K562 (cell line): ENCODE results near the gene SLC26A2. TPM values are rescaled to one million over a fixed set of nuclear protein-coding genes. Genes with fewer than 3 reads are reported as not detected.
A peak's percentile ranks its signal among the peaks of the same experiment; 100 is the strongest.

Experiments used
- ARHGAP35 ChIP-seq: fragments of 450-650 bp; IDR thresholded peaks from 2 replicates; pipeline ENCODE4 v1.6.1; 2018; ENCODE audit not compliant: partially characterized antibody
- CXXC5 ChIP-seq: fragments of 250-450 bp; sonication (Bioruptor Pico); IDR thresholded peaks from 2 replicates; pipeline ENCODE4 v1.8.0; 2022; ENCODE audit warnings: inconsistent platforms, mild to moderate bottlenecking, moderate library complexity
- GTF2E2 ChIP-seq: fragments of 200-800 bp; sonication (Bioruptor generic); IDR thresholded peaks from 2 replicates; pipeline ENCODE4 v1.6.1; 2016; ENCODE audit warnings: missing genetic modification characterization, missing compliant biosample characterization
- HMGN3 ChIP-seq: IDR thresholded peaks from 2 replicates; pipeline ENCODE4 v1.6.1; 2011; ENCODE audit warnings: borderline replicate concordance, low read depth, mild to moderate bottlenecking, mixed read lengths, low read length; ENCODE audit not compliant: insufficient read length; ENCODE audit errors: extremely low read depth
- NCOA2 ChIP-seq, 2 experiments: fragments of 450-650 bp; IDR thresholded peaks; 2 replicates each; pipeline ENCODE4 v1.6.1; 2018; ENCODE audit warnings: mild to moderate bottlenecking in 2 of 2, moderate library complexity in 1 of 2; ENCODE audit not compliant: partially characterized antibody in 2 of 2
- NR1H2 ChIP-seq: sonication (generic); formaldehyde crosslinking; IDR thresholded peaks from 2 replicates; pipeline ENCODE4 v1.4.0; 2020; ENCODE audit warnings: mild to moderate bottlenecking, missing genetic modification reagents
- NR2C2 ChIP-seq, 2 experiments: fragments of 200-800 bp in 1 of 2; sonication (Bioruptor generic) in 1 of 2; sonication (generic) in 1 of 2; formaldehyde crosslinking in 1 of 2; IDR thresholded peaks; 2 replicates each; pipeline versions ENCODE4 v1.6.1 to v1.8.0; 2016 to 2022; ENCODE audit warnings: mild to moderate bottlenecking in 1 of 2, missing compliant biosample characterization in 1 of 2, missing genetic modification characterization in 1 of 2, missing genetic modification reagents in 1 of 2
- OTX1 ChIP-seq: fragments of 450-650 bp; formaldehyde crosslinking; IDR thresholded peaks from 2 replicates; pipeline ENCODE4 v1.4.0; 2022; ENCODE audit warnings: mild to moderate bottlenecking
- PRPF4 ChIP-seq: fragments of 200-400 bp; formaldehyde crosslinking; IDR thresholded peaks from one replicate; pipeline ENCODE4 v1.6.1; 2017; ENCODE audit warnings: low read length, low read depth, mild to moderate bottlenecking; ENCODE audit not compliant: insufficient read depth, poor library complexity, severe bottlenecking
- RFX5 ChIP-seq: IDR thresholded peaks from 2 replicates; pipeline ENCODE4 v1.6.1; 2011; ENCODE audit warnings: low read depth, mild to moderate bottlenecking, improper control_type of control experiment, low read length
- SIX5 ChIP-seq, 2 experiments: IDR thresholded peaks; 2 replicates each; pipeline ENCODE4 v1.6.1; 2011; ENCODE audit warnings: low read length in 2 of 2, borderline replicate concordance in 1 of 2, low read depth in 1 of 2, mild to moderate bottlenecking in 1 of 2, moderate library complexity in 1 of 2; ENCODE audit not compliant: insufficient read depth in 1 of 2
- TAL1 ChIP-seq: fragments of 450-650 bp; IDR thresholded peaks from 2 replicates; pipeline ENCODE4 v1.6.1; 2016; ENCODE audit warnings: mild to moderate bottlenecking
- ZNF143 ChIP-seq: sonication (generic); formaldehyde crosslinking; IDR thresholded peaks from 2 replicates; pipeline ENCODE4 v1.9.0; 2022; ENCODE audit warnings: mild to moderate bottlenecking, missing genetic modification reagents
- ZNF445 ChIP-seq: fragments of 250-450 bp; sonication (Bioruptor Pico); IDR thresholded peaks from 2 replicates; pipeline ENCODE4 v1.4.0; 2020; ENCODE audit warnings: low read depth, mild to moderate bottlenecking, moderate library complexity
- ZNF764 ChIP-seq: fragments of 250-450 bp; sonication (Bioruptor Pico); IDR thresholded peaks from 2 replicates; pipeline ENCODE4 v1.4.0; 2020; ENCODE audit warnings: low read depth, mild to moderate bottlenecking, moderate library complexity
- polyA plus RNA-seq, 8 experiments: library from polyadenylated mRNA; depleted of rRNA in 4 of 8; stranded (reverse) in 5 of 8; unstranded in 3 of 8; fragments of >200 nt; fragmentation: Nextera tagmentation in 2 of 8; fragmentation: Illumina TruSeq in 1 of 8; extraction: Ambion mirVana in 2 of 8; extraction: Trizol in 1 of 8; gene quantifications; 2 replicates each; pipeline versions ENCODE4 v1.2.1 to v1.2.3, GENCODE V29; 2011 to 2014; ENCODE audit warnings: inconsistent platforms in 1 of 8, missing spikeins in 1 of 8
- total RNA-seq, 7 experiments: library from RNA; depleted of rRNA in 6 of 7; stranded (reverse); fragments of >200 nt in 6 of 7; fragmentation: Illumina TruSeq in 2 of 7; extraction: Trizol in 2 of 7; gene quantifications; 2 replicates each; pipeline versions ENCODE4 v1.2.1 to v1.2.3, GENCODE V29; 2011 to 2021; ENCODE audit warnings: low replicate concordance in 1 of 7
- TF ChIP-seq, protein P1 (sequence below): fragments of 450-650 bp; IDR thresholded peaks from 2 replicates; pipeline ENCODE4 v1.6.1; 2016; ENCODE audit warnings: low read depth
- TF ChIP-seq, protein P2 (sequence below): fragments of 450-650 bp; IDR thresholded peaks from 2 replicates; pipeline ENCODE4 v1.6.1; 2016; ENCODE audit warnings: low read depth, mild to moderate bottlenecking, moderate library complexity

The SLC26A2 gene
- total and polyA plus RNA-seq, 9 of the 15 experiments (the other 6 are each of a cell fraction or from before 2014, with no cell fraction given) = 1.1 to 6.3 (median 3.6) TPM

DNA sequence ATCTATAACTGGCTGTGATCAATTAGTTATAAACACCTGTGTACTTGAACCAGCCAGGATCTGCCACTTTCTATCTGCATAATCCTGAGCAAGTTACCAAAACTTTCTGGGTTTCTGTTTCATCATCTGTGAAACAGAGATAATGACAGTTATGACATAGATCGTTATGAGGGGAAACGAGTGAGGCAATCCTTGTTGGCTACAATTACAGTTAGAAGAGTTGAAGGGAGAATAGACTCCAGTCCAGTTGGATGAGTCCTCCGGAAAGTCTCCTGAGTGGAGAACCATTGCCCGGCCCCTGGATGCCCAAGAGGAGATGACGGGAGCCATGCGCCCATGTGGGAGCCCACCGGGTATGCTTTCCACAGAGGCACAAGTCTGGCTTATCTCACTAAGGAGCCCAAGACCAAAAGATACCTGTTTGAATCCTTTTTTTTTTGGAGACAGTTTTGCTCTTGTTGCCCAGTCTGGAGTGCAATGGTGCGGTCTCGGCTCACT lies 20.4 kb upstream of the SLC26A2 start (continued):
- TF ChIP-seq, protein P1, sequence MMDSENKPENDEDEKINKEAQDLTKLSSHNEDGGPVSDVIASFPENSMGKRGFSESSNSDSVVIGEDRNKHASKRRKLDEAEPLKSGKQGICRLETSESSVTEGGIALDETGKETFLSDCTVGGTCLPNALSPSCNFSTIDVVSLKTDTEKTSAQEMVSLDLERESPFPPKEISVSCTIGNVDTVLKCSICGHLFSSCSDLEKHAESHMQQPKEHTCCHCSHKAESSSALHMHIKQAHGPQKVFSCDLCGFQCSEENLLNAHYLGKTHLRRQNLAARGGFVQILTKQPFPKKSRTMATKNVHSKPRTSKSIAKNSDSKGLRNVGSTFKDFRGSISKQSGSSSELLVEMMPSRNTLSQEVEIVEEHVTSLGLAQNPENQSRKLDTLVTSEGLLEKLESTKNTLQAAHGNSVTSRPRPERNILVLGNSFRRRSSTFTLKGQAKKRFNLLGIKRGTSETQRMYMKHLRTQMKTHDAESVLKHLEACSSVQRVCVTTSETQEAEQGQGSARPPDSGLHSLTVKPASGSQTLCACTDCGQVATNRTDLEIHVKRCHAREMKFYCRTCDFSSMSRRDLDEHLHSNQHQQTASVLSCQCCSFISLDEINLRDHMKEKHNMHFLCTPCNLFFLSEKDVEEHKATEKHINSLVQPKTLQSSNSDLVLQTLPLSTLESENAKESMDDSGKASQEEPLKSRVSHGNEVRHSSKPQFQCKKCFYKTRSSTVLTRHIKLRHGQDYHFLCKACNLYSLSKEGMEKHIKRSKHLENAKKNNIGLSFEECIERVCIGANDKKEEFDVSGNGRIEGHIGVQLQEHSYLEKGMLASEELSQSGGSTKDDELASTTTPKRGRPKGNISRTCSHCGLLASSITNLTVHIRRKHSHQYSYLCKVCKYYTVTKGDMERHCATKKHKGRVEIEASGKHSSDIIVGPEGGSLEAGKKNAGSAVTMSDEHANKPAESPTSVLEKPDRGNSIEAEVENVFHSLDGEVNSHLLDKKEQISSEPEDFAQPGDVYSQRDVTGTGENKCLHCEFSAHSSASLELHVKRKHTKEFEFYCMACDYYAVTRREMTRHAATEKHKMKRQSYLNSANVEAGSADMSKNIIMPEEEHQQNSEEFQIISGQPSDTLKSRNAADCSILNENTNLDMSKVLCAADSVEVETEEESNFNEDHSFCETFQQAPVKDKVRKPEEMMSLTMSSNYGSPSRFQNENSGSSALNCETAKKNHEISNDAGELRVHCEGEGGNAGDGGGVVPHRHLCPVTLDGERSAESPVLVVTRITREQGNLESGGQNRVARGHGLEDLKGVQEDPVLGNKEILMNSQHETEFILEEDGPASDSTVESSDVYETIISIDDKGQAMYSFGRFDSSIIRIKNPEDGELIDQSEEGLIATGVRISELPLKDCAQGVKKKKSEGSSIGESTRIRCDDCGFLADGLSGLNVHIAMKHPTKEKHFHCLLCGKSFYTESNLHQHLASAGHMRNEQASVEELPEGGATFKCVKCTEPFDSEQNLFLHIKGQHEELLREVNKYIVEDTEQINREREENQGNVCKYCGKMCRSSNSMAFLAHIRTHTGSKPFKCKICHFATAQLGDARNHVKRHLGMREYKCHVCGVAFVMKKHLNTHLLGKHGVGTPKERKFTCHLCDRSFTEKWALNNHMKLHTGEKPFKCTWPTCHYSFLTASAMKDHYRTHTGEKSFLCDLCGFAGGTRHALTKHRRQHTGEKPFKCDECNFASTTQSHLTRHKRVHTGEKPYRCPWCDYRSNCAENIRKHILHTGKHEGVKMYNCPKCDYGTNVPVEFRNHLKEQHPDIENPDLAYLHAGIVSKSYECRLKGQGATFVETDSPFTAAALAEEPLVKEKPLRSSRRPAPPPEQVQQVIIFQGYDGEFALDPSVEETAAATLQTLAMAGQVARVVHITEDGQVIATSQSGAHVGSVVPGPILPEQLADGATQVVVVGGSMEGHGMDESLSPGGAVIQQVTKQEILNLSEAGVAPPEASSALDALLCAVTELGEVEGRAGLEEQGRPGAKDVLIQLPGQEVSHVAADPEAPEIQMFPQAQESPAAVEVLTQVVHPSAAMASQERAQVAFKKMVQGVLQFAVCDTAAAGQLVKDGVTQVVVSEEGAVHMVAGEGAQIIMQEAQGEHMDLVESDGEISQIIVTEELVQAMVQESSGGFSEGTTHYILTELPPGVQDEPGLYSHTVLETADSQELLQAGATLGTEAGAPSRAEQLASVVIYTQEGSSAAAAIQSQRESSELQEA = no peak
- TF ChIP-seq RFX5 (no peak), ZNF143 (no peak), CXXC5 (CRISPR knock-in tag) (peak; percentile 54), PRPF4 (no peak), HMGN3 (no peak), OTX1 (CRISPR knock-in tag) (no peak), ZNF764 (no peak), NCOA2 (IDR thresholded peaks at IDR 0.05; ENCODE audit: partially characterized antibody in 2 of 2) (no peak), GTF2E2 (no peak), ARHGAP35 (no peak), NR1H2 (no peak), ZNF445 (CRISPR knock-in tag) (no peak), SIX5 (IDR thresholded peaks at IDR 0.05; ENCODE audit: borderline replicate concordance in 1 of 2, insufficient read depth in 1 of 2, low read depth in 1 of 2, low read length in 2 of 2) (no peak), NR2C2 (CRISPR knock-in tag; IDR thresholded peaks at IDR 0.05) (no peak), NR2C2 (tag; IDR thresholded peaks at IDR 0.05) (peak; percentile 37; the same call in 1 of the 2 replicates), TAL1 (peak; percentile 79)
- TF ChIP-seq, protein P2, sequence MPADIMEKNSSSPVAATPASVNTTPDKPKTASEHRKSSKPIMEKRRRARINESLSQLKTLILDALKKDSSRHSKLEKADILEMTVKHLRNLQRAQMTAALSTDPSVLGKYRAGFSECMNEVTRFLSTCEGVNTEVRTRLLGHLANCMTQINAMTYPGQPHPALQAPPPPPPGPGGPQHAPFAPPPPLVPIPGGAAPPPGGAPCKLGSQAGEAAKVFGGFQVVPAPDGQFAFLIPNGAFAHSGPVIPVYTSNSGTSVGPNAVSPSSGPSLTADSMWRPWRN = no peak
